CD4-positive, alpha-beta T cell treated with Interleukin-4 for 1 hour (primary cell): ENCODE results near the gene LGALS8.

Experiments used
- DNase-seq, 2 donors: peaks; one replicate each; pipeline ENCODE4 v3.0.0-alpha.2; 2020 to 2022

Gene LGALS8

GRCh38 chr1:236509647-236510401, 14.0 kb upstream of the LGALS8 start:
- DNase-seq: no peak

GRCh38 chr1:236511735-236512418, 11.9 kb upstream of the LGALS8 start:
- no peak for DNase-seq

DNA sequence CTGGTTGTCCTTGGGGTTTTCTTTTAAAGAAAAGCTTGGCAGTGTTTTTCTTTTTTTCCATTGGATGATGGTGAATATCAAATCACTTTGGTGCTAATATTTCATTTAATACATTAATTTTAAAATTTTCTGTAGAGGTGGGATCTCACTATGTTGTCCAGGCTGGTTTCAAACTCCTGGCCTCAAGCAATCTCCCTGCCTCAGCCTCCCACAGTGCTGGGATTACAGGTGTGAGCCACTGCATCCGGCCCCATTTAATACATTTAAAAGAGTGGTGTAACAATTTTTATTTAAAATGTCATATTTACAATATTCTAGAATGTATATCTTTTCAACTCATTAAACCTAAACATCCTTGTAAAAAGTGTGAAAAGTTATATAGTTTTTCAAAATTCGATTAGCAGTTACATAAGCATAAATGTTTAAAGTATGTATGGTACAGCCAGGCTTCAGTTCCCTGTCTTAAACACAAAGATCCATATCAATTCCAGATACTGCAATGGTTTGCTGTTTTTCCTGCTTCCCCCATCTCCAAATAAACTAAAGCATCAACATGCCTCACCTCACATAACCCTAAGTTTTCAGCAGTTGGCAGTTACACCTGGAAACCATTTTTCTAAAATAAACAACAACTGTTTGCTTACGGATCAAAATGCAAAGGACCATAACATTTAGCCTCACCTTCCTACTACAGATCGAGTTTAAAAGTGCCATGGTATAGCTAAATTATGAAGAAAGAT, 8.9 kb upstream of the LGALS8 start:
- no peak for DNase-seq

DNA sequence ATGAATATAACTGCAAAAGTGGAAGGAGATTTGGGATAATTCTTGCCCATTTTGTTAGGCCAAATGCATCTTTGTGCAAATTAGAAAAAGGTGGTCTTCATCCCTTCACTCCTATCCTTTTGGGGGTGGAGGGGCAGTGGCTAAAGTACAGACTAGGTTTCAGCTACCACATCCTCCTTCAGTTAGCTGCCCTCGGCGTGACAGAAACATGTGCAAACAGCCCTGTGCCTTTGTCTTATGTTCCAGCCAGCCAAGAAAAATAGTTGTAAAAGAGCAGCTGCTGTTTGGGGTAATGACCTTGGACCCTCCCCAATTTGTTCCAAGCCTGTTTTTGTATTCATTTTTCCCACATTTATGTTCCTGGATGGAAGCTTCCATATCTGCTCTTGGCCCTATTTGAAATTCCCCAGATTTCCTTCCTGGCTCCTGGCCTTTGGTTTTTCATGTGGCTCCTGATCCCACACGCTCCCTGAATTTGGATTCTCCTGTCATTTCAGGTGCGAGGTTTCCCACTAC, 8.3 kb upstream of the LGALS8 start:
- DNase-seq: no peak

GRCh38 chr1:236516929-236517704, 6.7 kb upstream of the LGALS8 start:
- DNase-seq: peak; percentile 31 to 66

- DNase-seq: no peak
Observed at GRCh38 chr1:236518322-236518721, 5.5 kb upstream of the LGALS8 start.

GRCh38 chr1:236520445-236521005, 3.3 kb upstream of the LGALS8 start:
- no peak for DNase-seq

DNA sequence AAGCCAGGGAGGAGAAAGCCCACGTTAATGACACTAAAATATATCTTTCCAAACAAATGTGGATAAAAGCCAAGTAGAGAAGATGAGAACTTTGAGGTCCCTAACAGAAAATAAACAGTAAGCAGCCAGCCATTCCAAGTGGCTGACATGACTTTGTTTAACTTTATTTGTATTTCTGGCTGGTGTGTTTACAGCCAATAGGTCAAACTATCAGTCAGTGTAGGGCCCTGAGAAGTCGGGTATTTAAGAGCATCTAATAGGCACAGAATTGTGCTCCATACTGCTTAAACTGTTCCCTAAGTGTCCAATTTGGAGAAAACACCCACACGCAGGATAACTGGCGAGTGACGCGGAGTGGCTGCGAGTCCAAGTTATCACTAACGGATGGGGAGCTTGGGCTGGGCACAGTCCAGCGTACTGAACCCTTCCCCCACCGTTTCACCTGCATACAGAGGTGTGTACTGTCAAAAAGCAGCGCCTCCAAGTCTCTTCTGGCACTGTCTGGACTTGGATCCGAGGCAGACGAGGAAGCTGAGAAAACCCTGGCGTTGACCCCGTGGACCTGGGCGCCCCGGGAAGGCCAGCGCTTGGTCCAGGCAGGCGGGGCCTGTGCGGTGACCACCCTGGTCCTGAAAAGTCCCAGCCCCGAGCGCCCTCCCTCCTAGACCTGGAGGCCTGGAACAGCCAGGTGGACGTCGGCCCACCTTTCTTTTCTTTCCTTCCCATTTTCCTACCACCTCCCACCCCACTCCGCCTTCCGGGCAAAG, 662 bp upstream of the LGALS8 start:
- DNase-seq: no peak

GRCh38 chr1:236524142-236524894, 536 bp downstream of the LGALS8 start:
- peak; percentile 75 to 78 for DNase-seq

GRCh38 chr1:236524895-236525184, 1.1 kb downstream of the LGALS8 start:
- DNase-seq: no peak

DNA sequence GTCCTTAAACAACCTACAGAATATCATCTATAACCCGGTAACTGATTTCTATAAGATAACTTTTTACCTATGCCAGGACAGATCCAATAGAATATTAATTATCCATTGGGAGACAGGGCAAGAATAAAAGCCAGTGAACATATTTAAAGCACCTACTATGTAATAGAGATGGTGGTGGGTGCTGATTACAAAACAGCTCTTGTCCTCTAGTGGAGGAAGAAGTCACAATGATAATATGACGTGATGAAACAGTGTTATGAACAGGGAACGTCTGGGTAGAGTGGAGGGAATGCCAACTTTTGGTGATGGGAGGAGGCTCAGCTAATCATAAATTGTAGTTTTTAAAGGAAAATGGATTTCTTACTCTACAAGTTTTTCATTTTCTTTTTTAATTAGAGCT, 2.3 kb downstream of the LGALS8 start:
- no peak for DNase-seq

DNA sequence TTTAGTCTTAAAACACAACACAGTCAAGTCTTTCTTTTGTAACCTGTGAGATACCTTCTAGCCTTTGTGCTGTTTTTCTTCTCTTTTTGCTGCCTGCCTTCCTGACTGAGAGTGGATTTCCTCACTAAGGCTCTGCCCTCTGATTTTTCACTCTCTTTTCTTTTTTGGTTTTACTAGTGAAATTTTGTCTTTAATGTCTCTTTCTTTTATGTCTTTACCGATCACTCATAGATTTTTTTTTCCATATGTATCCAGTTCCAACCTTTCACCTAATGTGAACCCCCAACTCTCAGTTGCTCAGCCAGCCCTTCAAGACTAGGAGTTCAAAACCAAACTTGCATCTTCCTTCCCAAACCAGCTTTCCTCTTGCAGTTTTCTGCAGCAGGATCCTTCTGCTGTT, 6.5 kb downstream of the LGALS8 start:
- DNase-seq: no peak

DNA sequence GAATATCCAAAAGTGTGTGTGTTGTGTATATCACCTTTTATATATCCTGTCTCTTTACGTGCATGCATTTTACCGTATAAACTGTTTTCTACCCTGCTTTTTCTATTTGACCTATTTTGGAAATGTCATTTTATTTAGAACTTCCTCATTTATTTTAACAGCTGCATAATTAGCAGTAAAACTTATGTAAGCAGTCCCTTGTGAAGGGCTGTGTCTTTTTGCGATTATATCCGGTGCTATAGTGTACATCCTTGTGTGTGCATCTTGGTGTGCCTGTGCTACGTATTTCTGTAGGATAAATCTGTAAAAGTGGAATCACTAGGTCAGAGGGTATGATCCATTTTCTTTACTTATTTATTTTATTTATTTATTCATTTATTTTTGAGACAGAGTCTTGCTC, 7.2 kb downstream of the LGALS8 start:
- DNase-seq: no peak

- no peak for DNase-seq
Observed at GRCh38 chr1:236532850-236533249, 9.1 kb downstream of the LGALS8 start.

DNA sequence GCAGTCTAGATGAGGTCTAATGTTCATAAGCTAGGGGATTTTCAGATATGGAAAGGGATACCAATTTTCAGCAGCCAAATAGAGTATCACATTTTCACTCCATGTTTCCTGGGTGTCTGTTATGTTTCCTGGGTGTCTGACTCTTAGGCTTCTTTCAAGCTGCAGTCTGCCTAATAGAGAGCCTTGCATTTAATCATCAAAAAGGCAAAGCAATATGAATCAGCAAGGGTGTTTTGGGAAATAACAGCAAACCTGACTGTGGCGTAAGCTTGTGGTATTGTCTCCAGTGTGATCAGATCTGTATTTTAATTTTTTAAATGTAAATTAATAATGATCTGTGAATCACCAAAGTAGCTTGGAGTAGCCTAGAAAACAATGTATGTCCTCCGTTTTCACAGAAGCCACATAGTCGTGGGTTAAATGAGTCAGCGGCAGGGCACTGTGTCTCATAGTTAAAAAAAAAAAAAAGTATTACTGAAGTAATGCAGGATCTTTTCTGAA, 10.4 kb downstream of the LGALS8 start:
- no peak for DNase-seq

DNA sequence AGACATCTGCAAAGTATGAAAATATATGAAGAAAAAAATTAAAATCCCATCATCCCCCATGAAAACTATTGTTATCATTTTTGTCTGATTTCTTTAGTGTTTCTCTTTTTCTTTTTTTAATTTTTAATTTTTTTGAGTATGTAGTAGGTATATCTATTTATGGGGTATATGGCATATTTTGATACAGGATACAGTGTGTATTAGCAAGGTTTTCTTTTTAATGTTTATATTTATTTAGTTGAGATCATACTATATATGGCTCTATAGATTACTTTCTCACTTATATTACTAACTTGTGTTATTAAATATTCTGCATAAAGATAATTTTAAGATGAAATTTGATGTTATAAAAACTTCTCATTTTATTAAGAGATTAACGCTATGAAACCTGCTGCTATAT, 11.4 kb downstream of the LGALS8 start:
- DNase-seq: no peak

GRCh38 chr1:236535662-236536161, 11.9 kb downstream of the LGALS8 start:
- DNase-seq: no peak

DNA sequence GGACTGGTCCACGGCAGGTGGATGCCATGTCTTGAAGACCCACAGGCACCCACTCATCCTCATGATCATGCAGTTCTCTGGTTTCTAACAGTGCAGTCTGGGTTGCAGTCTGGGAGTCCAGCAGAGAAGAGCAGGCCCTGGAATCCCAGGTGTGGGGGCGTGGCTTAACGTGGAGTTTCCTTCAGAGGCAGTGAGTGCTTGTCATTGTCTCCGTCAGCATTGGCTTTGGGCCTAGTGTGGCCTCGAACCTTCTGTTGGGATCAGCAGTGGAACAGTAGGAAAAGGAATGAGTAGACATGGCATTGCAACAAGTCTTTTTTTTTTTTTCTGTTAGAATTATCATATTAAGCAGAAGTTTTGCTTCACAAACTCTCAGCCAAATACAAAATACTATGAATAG, 12.8 kb downstream of the LGALS8 start:
- DNase-seq: no peak

- DNase-seq: no peak
Observed at GRCh38 chr1:236540813-236541465, 17.2 kb downstream of the LGALS8 start.

- no peak for DNase-seq
Observed at GRCh38 chr1:236541710-236542109, 17.9 kb downstream of the LGALS8 start.
